Measurements from ENCODE around the gene CC2D2A.
A peak's percentile ranks its signal among the peaks of the same experiment; 100 is the strongest.

CC2D2A gene

DNA sequence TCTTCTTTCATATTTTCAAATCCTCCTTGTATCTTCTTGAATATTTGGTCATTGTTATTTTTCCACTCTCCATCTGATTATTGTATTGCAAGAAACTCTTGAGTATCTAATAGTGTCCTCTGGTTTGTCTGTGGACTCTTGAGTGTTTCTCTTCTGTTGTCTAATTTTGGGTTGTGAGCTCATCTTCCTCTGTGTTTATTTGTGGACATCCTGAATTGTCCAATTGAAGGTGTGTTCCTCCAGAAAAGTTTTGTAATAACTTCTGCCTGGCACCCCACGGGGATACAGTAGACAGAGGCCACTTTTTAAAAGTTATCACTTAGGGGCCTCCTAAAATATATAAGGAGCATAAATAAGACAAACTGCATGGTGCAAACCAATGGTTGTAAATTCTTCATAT lies 3.1 kb upstream of the CC2D2A start:
- DNase-seq (ENCODE audit: low spot score) = no peak

DNA sequence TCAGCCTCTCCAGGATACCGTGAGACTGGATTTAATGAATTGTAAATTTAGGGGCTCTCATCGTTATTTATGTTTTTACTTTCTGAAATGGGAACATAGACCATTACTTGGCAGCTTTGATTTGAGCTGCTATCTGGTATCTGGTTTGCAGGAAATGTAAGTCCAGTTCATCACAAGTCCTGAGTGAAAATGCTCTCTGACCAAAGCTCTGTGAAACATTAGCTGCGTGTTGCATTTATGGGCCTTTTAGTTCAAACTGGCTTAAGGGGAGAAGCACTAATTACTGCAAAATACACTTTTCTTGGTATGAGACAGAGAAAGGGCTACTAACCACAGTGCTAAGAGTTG lies 420 bp downstream of the CC2D2A start:
- DNase-seq (ENCODE audit: low spot score) = no peak

DNA sequence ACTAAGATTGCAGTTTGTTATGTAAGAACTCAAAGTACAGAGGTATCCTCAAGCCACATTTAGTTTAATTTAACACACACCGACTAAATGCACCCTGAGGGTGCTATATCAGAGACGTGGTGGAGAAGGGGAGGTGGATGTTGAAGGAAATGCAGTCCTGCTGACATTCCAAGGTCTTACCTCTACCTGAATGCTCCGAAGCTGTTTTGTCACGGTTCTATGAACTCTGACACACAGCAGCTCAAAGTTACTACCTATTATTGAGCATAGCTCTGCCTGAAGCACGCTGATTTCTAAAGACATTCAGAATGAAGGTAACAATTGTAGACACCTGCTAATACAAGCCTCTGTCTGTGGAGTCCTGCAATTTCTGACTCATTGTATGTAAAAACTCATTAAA lies 6.7 kb downstream of the CC2D2A start:
- no peak for DNase-seq (ENCODE audit: low spot score)

DNA sequence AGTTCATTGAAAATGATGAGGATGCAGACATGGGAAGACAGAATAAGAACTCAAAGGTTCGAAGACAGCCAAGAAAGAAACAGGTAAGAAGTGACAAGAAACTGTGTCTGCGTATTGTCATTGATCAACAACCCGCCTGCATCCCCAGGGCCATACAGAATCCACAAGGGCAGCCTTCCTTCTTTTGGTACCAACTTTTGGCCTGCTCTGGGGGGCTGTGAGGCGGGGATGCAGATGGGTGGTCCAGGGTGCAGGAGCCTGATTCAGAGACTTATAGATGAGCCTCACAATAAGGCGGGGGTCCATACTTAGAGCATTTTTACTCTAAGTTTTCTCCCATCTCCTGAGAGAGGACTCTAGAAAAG lies 9.0 kb downstream of the CC2D2A start:
- no peak for DNase-seq (ENCODE audit: low spot score)

DNA sequence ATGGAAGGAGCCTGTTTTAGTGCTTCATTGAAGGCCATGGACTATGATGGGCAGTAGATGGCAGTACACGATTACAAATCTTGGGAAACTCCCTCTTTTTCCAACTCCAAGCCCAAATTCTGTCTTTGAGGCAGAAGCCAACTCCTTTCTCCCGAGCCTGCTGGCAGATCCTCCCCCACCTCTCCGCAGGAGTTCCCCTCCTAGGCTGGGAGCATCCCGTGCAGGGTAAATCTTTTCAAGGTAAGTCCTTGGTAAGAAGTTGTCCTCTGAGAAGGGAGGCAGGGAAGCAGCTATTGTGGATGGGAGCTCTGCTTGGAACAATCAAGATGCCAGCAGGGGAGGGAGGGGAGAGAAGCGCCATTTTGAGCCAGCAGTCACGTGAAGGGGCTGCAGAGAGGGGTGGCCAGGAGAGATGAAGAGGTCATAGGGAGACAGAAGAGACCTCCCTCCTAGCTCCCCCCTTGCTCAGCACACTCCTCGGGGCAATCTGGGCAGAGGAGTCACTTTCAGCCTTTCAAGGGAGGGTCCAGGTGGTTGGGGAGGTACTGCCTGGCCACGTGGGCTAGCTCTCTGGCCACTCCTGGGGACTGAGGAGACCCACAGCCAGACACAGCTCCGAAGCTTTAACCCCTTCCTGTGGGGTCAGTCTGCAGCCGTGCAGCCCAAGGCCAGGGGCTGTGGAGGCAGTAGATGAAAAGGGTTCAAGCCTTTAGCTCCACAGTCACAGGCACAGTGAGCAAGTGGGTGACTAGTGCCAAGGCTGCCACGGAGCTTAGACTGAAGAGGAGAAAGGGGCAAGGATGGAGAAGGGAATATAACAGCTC lies 9.6 kb downstream of the CC2D2A start:
- DNase-seq (ENCODE audit: low spot score) = peak; percentile 83

DNA sequence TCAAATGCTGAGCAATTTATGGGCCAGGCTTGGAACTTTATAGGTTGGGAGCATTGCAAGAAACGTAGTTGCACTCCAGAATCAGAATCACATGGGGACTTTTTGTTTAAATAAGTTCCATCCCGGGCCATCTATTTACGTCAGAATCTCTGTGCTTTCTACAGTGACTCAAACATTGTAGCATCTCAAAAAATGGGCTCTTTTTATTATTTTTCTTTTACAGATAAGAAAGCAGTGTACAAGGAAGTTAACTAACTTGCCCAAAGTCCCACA lies 10.2 kb downstream of the CC2D2A start:
- DNase-seq (ENCODE audit: low spot score) = no peak

DNA sequence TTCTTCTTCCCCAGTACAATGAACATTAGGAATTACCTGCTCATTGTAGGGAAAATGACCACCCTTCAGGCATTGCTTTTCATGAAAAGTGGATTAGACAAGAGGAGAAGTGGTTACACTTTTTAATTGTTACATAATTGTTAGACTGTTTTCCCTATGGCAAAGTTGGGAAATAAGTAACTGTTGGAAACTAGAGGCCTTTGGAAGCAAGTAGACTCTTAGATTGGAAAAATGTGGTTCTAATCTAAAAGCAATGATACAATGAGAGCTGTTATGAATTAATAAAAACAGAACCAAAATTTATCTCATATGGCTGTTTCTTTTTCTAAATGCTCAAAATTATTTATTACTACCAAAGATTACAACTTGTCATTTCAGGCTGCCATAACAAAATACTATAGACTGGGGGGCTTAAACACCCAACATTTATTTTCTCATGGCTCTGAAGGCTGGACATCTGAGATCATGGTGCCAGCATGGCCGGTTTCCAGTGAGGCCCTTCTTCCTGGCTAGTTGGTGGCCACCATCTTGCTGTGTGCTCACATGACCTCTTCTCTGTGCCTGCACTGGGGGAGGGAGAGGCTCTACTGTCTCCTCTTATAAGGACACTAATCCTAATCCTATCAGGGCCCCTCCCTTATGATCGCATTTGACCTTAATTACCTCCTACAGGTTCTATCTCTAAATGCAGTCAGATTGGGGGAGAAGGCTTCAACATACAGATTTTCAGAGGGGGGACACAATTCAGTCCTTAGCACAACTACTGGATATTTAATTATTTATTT lies 12.5 kb downstream of the CC2D2A start:
- no peak for DNase-seq (ENCODE audit: low spot score)

DNA sequence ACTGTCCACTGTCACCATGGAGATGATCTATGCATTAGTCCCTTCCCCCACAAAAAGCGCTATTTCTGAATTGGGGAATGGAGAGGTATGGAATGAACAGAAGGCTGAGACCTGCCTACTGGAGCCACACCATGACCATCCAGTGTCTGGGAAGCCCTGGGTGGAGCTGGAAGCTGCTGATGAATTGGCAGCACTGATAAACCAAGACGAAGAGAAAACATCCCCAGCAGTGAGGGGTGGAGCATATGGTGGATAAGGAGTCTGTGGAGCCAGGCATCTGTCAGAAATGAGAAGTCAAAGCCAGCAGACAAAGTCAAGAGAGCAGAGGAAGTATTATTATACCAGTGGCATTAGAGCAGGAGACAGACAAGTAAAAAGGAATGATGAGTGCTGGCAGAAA lies 13.2 kb downstream of the CC2D2A start:
- DNase-seq (ENCODE audit: low spot score) = no peak

DNA sequence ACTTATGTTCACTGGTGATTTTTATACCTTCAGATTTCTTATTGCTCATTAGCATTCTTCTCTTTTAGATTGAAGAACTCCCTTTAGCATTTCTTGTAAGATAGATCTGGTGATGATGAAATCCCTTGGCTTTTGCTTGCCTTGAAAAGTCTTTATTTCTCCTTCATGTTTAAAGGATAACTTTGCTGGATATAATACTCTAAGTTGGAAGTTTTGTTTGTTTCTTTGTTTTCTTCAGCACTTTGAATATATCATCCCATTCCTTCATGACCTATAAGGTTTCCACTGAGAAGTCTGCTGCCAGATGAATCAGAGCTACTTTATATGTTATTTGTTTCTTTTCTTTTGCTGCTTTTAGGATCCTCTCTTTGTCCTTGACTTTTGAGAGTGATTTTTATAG lies 18.5 kb downstream of the CC2D2A start:
- DNase-seq (ENCODE audit: low spot score) = no peak

DNA sequence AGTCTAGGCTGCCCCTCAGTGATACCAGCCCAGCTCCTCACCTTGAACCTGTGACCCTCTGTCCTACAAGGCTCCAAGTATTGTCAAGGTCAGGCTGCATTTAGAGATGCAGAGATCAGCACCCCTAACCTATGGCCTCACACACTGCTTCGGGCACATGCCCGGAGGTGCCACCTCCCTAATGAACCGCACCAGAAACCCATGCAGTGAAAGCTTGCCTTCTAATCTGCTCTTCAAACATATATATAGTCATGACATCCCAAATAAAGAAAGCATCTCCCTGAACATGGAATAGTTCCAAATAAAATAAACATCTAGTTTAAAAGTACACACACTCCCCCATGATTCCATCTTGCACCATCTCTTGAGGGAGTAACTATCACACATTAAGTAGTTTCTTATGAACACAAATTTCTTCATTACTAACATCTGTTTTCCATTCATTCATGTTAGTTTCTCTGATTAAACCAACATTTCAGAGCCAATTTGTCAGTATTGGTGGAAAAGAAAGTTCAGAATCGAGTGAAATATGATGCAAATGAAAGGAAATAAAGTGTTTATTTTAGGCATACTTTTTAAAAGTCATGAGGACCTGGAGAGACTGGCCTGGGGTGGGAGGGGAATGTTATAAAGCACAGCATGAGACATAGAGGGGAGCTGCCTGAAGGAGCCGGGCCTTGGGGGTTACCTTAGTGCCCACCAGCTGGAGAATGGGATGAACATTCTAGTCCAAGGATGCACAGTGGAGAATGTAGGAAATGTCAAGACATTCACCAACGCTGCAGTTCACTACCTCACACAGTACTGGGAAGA lies 19.2 kb downstream of the CC2D2A start:
- peak; percentile 14 for DNase-seq (ENCODE audit: low spot score)

DNA sequence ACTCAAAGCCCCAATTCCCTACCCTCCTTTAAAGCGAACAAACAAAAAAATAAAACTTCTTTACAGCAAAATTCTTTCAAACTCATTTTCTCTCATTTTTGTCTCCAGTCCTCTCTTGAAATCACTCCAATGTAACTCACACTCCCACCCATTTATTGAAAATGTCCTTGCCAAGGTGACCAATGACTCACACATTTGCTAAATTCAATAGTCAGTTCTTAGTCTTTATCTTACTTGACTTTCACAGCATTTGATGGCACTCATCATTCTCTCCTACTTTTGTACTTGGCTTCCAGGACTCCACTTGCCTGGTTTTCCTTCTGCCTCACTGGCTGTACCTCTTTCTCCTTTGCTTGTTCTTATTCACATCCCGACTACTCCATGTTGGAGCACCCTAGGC lies 19.9 kb downstream of the CC2D2A start:
- DNase-seq (ENCODE audit: low spot score) = no peak

DNA sequence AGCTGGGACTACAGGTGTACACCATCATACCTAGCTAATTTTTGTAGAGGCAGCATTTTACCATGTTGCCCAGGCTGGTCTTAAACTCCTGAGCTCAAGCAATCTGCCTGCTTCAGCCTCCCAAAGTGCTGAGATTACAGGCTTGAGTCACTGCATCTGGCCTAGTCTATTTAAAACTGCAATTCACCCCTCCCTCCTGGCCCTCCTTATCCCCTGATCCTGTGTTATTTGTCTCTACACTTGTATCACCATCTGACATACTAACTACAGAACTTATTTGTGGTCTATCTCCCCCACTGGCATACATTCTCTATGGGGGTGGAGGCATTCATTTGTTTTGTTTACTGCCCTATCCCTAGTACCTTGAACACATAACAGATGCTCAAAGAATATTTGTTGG lies 23.7 kb downstream of the CC2D2A start:
- DNase-seq (ENCODE audit: low spot score) = no peak

DNA sequence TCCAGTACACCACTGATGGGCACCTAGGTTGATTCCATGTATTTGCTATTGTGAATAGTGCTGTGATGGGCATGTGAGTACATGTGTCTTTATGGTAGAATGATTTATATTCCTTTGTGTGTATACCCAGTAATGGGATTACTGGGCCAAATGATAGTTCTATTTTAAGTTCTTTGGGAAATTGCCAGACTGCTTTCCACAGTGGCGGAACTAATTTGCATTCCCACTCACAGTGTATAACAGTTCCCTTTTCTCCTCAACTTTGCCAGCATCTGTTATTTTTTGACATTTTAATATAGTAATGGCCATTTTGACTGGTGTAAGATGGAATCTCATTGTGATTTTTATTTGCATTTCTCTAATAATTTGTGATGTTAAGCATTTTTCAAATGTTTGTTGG lies 25.9 kb downstream of the CC2D2A start:
- DNase-seq (ENCODE audit: low spot score) = no peak

DNA sequence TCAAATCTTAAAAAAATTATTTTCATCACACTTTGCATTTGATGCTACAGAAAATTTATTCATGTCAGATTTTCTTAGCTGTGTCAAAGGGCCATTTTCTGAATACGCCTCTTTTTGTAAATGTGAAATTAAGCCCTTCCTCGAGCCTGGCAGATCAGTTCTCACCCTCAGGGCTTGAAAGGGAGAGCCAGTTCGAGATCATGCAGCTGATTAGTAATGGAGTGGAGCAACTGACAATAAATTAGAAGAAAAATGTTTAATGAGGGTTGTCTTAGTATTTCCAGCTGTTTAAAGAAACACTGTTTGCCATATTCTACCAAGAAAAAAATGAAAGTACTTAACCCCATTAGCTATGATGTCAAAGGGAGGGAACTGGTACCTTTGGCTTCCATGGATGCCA lies 28.7 kb downstream of the CC2D2A start:
- no peak for DNase-seq (ENCODE audit: low spot score)

DNA sequence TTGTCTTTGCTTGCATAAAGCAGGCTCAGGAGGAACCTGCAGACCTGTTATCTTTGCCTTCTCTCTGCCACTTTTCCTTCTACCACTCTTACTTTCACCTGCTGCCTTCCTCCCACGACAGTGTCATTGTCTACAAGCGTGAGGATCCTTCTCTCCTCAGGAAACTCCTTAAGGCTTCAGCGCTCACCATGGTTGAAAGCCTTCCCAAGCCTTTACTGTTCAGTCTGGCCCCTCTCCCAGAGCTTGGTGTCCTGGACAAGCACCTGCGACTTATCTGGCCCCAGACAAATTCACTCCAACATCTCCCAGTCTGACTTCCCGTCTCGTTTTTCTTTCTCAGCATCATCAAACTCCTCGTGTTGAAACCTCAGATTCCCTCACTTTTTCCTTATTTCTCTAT lies 31.0 kb downstream of the CC2D2A start:
- no peak for DNase-seq (ENCODE audit: low spot score)

DNA sequence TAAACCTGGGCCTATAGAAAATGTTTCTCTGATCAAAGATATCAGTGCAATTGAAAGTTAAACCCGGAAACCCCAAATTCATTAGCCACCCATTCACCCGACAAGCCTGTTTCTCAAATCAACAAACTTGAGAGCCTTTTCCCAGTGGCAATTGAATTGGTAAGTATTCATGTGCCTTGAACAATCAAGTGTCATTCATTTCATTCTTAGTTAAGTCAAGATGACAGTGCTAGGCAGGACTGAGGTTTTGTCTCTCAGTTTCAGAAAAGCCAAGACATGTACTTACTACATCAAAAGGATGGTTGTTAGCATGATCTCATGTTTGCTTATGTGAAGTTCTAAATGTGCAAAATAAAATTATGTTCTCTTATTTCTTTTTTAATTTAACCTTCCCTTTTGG lies 32.3 kb downstream of the CC2D2A start:
- DNase-seq (ENCODE audit: low spot score) = no peak

DNA sequence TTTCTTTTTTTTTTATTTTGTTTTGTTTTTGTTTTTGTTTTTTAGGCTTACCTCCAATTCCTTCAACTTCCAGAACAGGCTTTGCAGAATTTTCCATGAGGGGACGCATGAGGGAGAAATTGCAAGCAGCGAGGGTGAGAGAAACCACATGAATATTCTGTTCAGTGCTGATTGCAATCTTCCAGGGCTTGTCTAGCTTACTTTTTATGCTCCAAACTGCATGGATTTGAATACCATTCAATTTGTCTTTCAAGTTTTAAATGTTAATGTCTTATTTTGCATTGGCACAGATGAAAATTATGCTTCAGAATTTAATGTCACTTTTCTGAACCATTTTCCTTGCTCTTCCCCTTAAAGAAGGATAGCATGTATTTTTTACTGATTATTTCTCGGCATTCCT lies 32.7 kb downstream of the CC2D2A start:
- DNase-seq (ENCODE audit: low spot score) = no peak

DNA sequence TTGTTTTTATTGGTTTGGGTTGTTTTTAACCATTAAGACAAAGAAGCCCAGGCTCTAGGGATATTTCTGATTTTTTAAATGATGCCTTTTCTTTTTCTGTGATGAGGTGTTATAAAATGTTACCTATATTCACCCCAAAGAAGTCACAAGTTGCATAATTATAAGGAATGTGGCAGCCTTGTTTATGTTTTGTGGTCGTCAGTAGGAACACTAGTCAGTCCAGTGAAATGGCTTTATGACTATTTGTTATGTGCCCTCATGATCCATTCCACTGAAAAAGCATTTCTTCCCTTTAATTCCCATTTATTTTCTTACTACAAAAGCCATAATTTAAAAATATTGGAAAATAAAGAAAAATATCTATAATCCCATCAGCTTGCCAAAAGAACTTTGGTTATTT lies 34.4 kb downstream of the CC2D2A start:
- DNase-seq (ENCODE audit: low spot score) = no peak

DNA sequence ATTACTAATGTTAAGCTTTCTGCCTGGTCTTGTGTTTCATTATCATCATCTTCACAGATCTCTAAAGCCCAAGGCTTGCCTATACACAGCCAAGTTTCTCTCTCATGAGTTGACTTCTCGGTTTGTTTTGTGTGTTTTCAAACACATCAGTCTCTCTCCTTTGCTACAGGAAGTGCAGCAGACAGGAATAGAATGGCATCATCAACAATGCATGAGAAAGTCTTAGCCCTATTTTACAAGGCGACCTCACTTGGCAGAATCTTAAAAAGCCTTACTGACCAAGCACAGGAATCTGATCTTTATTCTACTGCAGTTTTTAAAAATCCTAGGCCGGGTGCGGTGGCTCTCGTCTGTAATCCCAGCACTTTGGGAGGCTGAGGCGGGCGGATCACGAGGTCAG lies 36.8 kb downstream of the CC2D2A start:
- no peak for DNase-seq (ENCODE audit: low spot score)

DNA sequence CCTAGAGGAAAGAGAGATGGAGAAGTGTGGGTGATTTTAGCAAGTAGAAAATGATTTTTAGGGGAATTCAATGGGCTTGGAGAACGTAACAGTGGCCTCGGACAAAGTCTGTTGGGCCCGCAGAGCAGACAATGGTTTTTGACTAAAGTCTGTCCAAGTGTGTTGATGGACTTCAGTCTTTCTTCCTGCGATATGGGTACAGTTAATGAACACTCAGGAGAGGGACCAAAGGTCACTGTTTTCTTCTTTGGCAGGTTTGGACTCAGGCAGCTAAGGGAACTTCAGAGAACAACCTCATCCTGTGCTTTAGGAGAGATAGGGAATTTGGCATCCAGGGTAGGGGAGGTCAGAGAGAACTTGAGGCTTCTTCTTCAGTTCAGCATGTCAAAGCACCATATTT lies 38.0 kb downstream of the CC2D2A start:
- no peak for DNase-seq (ENCODE audit: low spot score)

DNA sequence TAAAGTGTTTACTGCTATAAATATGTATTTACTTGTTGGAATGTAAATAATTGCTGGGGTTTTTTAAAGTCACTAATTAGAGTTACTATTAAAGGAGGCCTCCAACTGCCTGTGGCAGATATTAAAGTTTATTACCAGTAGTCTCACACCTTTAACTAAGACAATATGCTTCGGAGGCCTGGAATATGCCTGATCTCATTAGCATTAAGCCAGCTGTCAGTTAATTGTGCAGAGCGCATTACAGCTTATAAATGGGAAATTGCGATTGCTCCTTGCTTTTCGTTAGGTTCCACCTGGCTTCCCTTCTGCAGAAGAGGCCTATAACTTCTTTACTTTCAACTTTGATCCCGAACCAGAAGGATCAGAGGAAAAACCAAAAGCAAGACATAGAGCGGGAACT lies 41.3 kb downstream of the CC2D2A start:
- no peak for DNase-seq (ENCODE audit: low spot score)

DNA sequence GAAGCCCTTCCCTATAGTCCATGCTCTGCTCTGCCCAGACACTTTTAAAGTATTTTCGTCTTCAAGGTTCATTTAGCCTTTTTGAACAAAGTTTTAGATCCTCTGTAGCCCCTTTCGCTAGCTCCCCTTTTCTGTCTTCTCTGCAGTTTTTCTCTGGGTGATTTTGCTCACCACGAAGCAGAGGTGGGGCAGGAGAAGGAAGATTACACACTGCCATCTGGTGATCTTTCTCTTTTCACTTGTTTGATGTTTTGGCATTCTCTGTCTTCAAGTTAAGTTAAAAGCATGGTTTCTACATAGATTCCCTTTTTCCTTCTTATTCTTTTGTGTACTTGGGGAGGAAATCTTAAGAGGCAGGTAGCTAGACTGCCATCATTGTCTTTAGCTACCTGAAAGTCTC lies 43.9 kb downstream of the CC2D2A start:
- no peak for DNase-seq (ENCODE audit: low spot score)

DNA sequence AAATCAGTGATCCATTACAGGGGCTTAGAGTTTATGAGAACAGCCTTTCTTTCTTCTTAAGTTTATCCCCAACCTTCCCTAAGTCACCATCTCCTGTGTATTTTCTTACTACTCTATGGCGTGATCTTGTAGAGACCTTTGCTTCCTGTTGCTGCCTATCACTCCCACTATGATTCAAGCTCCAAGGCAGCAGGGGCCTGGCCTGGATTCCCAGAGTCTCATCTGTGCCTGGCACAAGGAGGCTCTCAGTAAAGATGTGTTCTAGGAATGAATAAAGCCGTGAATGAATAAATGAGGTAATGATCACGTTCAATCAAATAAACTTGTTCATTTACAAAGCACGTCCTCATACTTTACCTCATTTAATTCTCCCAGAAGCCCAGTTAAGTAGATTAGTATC lies 45.4 kb downstream of the CC2D2A start:
- no peak for DNase-seq (ENCODE audit: low spot score)
